Measurements from ENCODE around the gene ITGAL. TPM values are rescaled to one million over a fixed set of nuclear protein-coding genes. Genes with fewer than 3 reads are reported as not detected.

The ITGAL gene
- total RNA-seq, 6 experiments from 2014 or later = 7.3 to 12.4 (median 10.2) TPM

DNA sequence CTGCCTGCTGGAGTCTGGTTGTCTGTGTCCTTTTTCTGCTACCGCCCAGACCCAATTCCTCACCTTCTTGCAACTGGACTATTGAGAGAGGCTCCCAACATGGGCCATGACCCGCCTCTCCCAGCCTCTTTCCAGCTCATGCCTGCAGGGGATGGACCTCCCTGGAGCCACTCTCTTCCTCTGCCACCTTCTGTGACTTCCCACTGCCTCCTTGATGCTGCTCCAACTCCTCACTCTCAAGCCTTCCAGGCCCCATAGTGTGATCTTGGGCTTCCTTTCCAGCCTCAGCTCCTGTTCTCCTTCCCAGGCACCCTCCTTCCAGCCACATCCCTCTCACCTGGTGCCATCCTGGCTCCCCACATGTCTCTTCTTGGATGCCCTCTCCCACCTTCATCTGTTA is 42.7 kb downstream of the ITGAL start:
- ATAC-seq = no peak
- Histone ChIP-seq H3K27me3 (no peaks in the 10 kb centered on the region), H3K36me3 (peaks cover 0 to 14% (median 0%) of the 10 kb centered on the region in 4 donors), H3K27ac (no peak overlapping the region), H3K4me1 (no peaks in the 10 kb centered on the region), H3K4me3 (no peak overlapping the region), H3K9me3 (no peaks in the 10 kb centered on the region)
- no peak for DNase-seq
- no peak for TF ChIP-seq POLR2A (IDR thresholded peaks at IDR 0.05)
- TF ChIP-seq, protein P1, sequence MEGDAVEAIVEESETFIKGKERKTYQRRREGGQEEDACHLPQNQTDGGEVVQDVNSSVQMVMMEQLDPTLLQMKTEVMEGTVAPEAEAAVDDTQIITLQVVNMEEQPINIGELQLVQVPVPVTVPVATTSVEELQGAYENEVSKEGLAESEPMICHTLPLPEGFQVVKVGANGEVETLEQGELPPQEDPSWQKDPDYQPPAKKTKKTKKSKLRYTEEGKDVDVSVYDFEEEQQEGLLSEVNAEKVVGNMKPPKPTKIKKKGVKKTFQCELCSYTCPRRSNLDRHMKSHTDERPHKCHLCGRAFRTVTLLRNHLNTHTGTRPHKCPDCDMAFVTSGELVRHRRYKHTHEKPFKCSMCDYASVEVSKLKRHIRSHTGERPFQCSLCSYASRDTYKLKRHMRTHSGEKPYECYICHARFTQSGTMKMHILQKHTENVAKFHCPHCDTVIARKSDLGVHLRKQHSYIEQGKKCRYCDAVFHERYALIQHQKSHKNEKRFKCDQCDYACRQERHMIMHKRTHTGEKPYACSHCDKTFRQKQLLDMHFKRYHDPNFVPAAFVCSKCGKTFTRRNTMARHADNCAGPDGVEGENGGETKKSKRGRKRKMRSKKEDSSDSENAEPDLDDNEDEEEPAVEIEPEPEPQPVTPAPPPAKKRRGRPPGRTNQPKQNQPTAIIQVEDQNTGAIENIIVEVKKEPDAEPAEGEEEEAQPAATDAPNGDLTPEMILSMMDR (IDR thresholded peaks at IDR 0.05) = no peak
- 80% methylated on average over 1 of the region's 2 CpGs for WGBS (ENCODE audit: insufficient coverage, low coverage, low lambda C conversion rate, missing lambda C conversion rate)
- intact Hi-C loops (cut with DNase I) = loop anchor here in 1 of 2 donors (10.0 kb wide), 1 partner anchor 60 kb away; no protein-coding TSS in a partner anchor

DNA sequence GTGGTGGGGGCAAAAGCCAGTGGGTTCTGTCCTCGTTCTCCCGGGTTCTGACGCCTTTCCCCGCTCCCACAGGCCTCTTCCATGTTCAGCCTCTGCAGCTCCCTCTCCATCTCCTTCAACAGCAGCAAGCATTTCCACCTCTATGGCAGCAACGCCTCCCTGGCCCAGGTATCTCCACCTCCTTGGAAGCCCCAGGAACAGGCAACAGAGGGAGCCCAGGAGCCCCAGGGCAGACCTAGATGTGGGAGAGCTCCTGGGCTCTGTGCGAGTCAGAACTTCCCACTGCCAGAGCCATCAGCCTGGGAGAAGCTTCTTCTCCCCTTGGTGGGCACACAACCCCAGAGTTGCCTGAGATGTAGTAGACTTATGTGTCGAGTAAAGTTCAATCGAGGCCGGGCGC is 46.0 kb downstream of the ITGAL start:
- intact Hi-C loops (cut with DNase I) = loop anchor here in 1 of 2 donors (10.0 kb wide), 1 partner anchor 64 kb away; no protein-coding TSS in a partner anchor
- WGBS (ENCODE audit: insufficient coverage, low coverage, low lambda C conversion rate, missing lambda C conversion rate) = 93% methylated on average over 8 of the region's 10 CpGs
- Histone ChIP-seq H3K4me3 (no peak overlapping the region), H3K27ac (no peak overlapping the region), H3K27me3 (no peaks in the 10 kb centered on the region), H3K4me1 (peaks cover 0 to 18% (median 8%) of the 10 kb centered on the region in 4 donors), H3K9me3 (no peaks in the 10 kb centered on the region), H3K36me3 (no peaks in the 10 kb centered on the region)
- ATAC-seq = no peak
- no peak for DNase-seq
- TF ChIP-seq, protein P1 (IDR thresholded peaks at IDR 0.05) = no peak
- TF ChIP-seq POLR2A (IDR thresholded peaks at IDR 0.05) = no peak

DNA sequence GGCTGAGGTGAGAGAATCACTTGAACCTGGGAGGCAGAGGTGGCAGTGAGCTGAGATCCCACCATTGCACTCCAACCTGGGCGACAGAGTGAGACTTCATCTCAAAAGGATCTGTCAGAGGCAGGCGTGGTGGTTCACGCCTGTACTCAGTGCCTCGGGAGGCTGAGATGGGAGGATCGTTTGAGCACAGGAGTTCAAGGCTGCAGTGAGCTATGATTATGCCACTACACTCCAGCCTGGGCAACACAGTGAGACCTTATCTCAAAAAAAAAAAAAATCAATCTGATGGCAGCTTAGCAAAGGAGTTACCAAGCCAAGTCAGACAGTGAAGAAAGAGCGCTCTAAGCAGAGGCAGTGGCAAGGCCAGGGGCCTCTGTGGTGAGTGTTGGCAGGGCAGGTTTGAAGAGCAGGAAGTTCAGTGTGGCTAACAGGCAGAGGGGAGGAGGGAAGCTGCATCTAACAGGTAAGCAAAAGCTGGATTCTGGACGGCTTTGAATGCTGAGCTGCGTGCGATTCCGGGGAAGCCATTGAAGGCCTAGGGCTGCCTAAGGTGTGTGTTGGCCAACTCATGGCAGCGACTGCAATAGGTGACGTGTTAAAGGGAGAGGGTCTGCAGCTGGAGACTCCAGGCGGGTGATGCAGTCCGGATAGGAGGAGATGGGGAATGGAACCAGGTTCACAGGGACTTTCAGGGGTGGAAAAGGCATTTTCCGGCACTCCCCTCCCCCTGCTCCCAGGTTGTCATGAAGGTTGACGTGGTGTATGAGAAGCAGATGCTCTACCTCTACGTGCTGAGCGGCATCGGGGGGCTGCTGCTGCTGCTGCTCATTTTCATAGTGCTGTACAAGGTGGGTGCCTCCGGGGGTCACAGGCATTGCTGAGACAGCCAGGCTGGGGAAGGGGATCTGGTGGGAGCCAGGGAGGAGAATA is 46.8 kb downstream of the ITGAL start:
- Histone ChIP-seq H3K9me3 (no peaks in the 10 kb centered on the region), H3K27ac (no peak overlapping the region), H3K4me3 (no peak overlapping the region), H3K27me3 (no peaks in the 10 kb centered on the region), H3K36me3 (no peaks in the 10 kb centered on the region), H3K4me1 (peaks cover 0 to 18% (median 8%) of the 10 kb centered on the region in 4 donors)
- ATAC-seq (no peak), DNase-seq (no peak)
- 90% methylated on average over 9 of the region's 20 CpGs for WGBS (ENCODE audit: insufficient coverage, low coverage, low lambda C conversion rate, missing lambda C conversion rate)
- no peak for TF ChIP-seq POLR2A (IDR thresholded peaks at IDR 0.05)
- TF ChIP-seq, protein P1 (IDR thresholded peaks at IDR 0.05) = no peak
- intact Hi-C loops (cut with DNase I) = loop anchor here in 1 of 2 donors (10.0 kb wide), 2 partner anchors 65 to 85 kb away; partner anchors contain the start of gene DCTPP1

DNA sequence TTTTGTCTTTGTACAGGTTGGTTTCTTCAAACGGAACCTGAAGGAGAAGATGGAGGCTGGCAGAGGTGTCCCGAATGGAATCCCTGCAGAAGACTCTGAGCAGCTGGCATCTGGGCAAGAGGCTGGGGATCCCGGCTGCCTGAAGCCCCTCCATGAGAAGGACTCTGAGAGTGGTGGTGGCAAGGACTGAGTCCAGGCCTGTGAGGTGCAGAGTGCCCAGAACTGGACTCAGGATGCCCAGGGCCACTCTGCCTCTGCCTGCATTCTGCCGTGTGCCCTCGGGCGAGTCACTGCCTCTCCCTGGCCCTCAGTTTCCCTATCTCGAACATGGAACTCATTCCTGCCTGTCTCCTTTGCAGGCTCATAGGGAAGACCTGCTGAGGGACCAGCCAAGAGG is 48.9 kb downstream of the ITGAL start:
- no peak for ATAC-seq
- intact Hi-C loops (cut with DNase I) = loop anchor here in 1 of 2 donors (10.0 kb wide), 1 partner anchor 87 kb away; the partner anchor contains the start of gene DCTPP1
- no peaks in the 10 kb centered on the region for H3K36me3 ChIP-seq
- no peaks in the 10 kb centered on the region for H3K27me3 ChIP-seq
- no peak overlapping the region for H3K4me3 ChIP-seq
- no peak for TF ChIP-seq POLR2A (IDR thresholded peaks at IDR 0.05)
- H3K4me1 ChIP-seq = peaks cover 0 to 24% (median 8%) of the 10 kb centered on the region in 4 donors
- no peak for DNase-seq
- 33% methylated on average over 1 of the region's 7 CpGs for WGBS (ENCODE audit: insufficient coverage, low coverage, low lambda C conversion rate, missing lambda C conversion rate)
- H3K27ac ChIP-seq = peak overlapping the region in 2 of 3 donors; percentile 71 to 73
- H3K9me3 ChIP-seq = no peaks in the 10 kb centered on the region
